ENCODE data around the gene PMP22.
"Not testable (repeated sequence)": the region's sequence is repeated elsewhere in the genome, so short reads cannot be mapped to it uniquely, and the experiment has no call there.

Gene PMP22

DNA sequence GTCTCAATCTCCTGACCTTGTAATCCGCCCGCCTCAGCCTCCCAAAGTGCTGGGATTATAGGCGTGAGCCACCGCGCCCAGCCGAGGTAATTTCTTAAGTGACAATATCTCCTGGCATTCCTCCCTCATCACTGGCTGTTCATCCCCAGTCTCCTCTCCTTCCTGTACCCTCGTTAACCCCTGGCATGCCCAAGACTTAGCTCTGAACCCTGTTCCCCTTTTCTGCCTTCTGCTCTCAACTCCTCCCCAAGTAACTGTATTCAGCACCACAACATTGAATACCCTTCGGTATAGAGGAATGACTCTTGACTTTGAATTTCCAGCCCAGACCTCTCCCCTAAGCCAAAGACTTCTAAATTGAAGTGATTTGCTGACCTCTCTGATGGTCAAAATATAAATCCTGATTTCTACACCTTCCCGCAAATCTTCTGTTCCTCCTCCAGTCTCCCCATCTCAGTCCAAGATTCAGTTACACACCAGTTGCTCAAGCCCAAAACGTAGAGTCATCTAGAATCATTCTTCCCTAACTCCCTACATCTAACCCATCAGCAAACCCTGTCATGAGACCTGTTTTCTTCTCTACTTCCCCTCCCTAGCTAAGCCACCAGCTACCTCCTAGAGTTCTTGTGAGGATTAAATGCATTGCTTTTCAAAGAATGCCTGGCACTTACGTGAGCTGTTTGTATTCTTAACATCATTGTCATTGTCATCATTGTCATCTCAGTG is 14.8 kb downstream of the PMP22 start:
- no peak for DNase-seq

DNA sequence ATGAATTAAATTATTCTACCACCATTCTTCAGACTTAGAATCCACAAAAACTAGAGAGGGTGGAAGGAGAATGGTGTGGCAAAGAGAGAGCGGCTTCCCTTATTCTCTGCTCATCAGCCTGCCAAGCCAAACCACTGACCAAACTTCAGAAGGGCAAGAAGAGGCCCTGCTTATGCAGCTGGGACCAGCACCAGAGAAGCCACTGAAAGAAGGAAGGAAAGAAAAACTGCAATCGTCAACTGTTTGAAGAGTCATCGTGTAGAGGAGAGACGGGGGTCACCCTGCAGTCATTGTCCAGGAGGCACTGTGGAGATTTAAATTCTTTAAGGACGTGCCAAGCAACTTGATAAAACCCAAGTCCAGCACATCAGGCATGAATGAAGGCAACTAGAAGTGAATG is 15.6 kb downstream of the PMP22 start:
- no peak for DNase-seq

DNA sequence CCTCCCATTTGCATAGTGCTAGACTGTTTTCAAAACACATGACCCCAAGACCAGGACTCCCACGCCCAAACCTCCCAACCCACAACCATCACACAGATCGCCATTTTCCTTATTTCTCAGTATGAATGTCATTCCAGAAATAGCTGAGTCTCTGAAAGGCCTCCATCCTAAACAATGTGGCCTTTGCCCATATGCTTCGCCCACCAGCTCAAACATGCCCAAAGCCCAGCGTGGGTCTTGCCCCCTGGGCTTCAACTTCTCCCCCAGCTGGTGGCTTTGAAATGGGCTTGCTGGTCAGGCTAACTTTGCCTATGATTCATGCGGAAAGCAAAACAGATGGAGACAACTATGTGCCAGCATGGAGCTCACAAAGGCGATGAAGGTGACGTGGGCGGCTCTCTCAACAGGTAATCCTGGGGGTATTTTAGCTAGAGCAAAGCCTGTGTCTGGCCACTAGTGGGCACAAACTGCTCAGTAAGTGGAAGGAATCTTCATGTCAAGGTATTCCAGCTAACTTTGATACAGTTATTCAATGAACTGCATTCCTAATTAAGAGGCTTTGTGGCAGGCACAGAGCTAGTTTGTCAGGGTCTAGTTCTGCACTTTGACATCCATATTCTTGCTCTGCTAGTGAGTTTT is 17.1 kb downstream of the PMP22 start:
- no peak for DNase-seq

DNA sequence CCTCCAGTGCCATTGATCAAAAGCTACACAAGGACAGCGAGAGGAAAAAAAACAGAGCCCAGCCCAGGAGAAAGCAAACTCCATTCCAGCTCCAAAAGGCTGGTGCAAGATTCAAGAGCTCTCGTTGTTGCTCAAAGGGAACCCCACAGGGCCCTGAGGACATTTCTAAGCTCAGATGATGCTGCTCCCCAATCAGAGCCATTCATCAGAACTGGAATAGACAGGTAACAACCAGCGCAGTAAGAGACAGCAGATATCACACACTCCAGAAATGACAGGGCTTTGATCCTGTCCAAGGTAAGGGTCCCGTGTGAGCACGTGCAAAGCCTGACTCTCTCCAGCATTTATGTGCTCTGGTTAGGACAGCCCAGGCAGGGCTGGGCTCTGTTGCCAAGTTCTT is 20.1 kb downstream of the PMP22 start:
- no peak for DNase-seq

DNA sequence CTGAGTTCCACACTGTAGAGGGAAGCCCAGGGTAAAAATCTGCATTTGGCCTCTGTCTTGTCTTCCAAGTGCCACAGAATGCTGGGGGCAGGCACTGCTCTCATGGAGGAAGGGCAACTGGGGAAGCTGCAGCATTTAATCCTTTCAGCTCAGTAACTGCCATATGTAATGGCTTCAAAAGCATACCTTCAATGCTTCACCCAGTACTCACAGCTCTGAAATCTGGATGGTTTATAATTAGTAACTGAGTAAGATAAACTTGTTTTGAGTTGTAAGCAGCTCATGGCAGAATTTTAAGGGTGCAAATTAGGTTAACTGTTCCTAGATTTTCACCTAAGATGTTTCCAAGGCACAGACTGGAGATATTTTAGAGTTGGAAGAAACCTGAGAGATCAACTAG is 24.5 kb downstream of the PMP22 start:
- DNase-seq: no peak

DNA sequence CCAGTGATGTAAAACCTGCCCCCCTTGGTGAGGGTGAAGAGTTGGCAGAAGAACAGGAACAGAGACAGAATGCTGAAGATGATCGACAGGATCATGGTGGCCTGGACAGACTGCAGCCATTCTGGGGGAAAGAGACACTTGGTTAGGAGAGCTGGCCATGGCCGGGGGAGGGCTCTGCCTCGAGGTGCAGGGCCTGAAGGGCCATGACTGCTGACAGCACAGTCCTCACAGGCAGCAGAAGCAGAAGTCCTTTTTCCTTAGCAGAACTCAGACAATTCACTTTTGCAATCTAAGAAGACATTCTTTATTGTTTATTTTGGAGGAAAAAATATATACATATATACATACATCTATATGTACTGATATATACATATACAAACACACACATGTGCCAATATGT is 25.6 kb downstream of the PMP22 start:
- no peak for DNase-seq

DNA sequence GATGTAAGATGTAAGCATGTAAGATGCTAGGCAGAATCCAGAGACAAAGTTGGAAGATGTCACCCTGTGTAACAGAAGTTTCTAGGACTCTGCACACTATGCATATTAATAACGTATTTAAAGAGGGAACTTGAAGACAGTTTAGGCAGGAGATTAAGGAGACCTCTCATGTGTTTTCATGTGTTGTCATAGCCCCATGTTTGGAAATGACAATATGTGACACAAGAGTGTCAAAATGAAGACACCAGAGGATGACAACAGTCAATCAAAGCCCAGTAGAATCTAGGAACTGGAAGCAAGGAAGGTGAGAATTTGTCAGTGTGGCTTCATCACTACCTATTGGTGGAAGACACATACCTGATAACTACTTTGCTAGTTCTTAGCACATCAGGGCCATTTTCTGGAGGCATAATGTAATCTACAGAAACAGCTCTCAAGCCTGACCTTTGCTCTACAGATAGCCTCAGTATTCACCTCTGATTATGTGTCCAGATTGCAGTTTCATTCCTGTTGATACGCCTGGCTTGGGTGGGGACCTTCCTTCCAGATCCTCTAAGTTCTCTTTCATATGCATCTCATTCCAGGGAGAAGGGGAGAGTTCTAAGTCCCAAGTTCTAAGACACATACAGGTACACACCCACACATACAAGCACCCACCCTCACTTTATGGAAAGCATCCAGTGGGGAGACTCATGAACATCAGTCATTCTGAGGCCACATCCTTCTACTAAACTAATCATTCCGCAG is 26.3 kb downstream of the PMP22 start:
- no peak for DNase-seq

DNA sequence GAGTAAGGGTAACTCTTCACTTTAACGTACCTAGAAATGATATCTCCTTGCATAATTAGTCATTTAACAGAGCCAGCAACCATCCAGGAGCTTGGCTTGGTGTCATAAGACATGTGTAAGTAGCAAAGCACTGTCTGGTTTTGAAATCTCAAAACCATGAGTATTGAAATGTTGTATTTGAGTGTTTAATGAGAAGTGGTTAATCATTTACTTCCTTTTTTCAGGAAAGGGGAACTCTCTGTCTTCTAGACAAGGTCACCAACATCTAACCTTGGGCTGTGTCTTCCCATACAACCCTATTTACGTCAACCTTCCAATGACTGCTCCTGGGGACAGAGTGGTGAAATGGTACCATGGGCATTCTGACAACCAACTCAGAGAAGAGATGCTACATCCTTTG is 27.1 kb downstream of the PMP22 start:
- DNase-seq: no peak

DNA sequence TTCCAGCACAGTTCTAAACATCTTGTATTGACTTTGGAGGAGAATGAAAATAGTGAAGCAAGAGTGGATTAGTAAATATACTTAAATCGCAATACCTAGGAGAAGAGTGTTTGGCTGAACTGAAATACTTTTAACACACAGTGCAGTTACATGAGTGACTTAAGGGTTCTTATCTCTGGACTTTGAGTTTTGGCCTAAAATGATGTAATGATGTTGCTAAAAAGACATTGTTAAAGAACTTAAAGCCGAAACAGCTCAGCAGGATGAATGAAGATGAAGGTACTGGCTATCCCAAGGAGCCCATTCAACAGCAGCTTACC is 28.1 kb downstream of the PMP22 start:
- DNase-seq: no peak

DNA sequence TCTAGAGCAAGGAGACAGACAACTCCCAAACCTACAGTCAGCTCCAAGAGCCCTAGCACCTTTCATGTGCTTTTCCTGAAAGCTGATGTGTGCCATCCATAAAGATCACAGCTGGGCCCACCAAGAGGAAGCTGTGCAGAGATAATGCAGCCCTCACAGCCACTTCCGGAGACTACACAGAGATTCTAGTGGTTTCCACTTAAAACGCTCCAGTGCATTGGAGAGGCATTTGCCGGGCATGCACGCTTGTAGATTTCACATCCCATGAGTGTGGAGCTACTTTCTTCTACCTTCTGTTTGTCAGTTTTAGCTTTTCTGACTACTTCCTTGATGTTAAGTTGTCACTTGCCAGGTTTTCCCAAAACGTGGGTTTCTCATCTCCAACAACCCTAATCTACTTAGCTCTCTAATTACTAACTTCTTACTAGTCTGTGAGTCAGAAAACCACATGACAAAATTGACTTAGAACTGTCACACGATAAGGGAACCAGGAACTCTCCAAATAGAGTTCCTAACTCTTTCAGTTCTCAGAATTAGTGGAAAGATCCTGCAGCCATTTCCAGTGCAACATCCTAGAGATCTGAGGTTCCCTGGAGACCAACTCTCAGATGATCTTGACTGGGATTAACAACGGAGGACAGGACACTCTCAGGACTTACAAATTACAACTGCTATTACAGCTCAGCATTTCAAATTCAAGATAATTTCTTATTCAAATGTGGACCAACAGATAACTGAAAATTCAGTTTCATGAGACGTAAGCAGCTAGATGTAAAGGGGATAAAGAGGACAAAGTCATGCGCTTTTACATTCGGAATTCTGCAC is 28.6 kb downstream of the PMP22 start:
- DNase-seq: no peak

DNA sequence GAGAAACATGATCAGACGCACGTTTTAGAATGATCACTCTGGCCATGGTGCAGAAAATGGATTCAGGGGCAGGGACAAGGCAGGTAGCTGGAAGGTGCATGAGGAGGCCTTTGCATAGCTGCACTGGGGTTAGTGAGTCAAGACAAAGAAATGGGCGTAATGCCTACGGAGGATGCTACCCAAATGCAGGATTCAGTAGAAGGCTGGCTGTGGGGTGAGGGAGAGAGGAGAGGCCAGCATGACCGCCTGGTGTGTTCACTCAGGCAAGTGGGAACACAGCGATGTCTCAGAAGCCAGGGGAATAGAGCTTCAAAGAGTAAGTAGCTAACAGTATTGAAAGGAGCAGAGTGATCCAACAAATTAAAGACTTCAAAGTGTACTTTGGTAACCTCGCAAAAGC is 31.2 kb downstream of the PMP22 start:
- DNase-seq: no peak

DNA sequence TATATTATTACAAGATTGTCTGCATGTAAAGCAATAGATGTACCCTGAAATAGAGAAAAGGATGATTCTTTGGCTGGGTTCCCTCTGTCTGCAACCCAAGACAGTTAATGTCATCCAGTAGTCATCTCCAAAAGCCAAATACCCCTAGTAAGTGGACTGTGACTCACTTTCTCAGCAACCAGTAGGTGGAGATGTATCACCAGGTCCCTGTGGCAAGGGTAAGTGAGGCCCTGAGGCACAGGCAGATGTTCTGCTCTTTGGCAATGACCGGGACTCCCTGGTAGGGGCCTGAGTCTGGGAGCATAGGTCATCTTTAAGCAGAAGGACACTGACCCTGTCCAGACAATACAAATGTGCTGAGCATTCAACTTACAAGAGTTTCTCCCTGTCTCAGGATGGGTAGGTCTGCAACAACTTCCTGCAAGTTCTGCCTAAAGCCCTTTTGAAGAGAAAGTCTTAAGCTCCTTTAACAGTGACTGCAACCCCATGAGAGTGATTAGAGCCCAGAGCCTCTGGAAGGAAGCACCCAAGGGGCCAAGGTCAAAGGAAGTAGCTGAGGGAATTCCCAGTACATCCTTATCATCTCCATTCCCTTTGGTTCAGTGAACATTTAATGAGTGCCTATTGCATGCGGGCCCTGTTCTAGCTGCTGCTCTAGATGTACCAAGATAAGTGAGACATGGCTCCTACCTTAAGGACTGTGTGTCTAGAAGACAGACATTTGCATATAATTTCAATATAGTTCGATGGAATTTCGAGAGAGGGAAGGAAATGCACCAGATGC is 31.9 kb downstream of the PMP22 start:
- DNase-seq: no peak

DNA sequence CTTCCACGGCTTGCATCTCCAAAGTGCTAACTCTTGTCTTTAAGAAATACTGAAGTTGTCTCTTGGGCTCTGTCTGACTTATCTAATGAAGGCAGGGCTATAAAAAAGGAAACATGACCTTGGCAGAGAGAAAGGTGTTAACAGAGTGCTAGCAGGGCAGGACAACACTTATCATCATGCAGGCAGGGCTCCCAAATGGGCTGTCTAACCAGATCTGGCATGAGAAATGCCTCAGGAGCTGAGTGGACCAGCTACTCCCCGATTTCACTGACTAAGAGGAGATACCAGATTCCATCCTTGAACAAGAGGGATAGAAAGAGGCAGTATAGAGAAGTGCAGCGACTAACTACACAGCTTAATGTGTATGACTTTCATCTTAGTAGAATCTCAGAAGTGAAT is 32.6 kb downstream of the PMP22 start:
- no peak for DNase-seq

DNA sequence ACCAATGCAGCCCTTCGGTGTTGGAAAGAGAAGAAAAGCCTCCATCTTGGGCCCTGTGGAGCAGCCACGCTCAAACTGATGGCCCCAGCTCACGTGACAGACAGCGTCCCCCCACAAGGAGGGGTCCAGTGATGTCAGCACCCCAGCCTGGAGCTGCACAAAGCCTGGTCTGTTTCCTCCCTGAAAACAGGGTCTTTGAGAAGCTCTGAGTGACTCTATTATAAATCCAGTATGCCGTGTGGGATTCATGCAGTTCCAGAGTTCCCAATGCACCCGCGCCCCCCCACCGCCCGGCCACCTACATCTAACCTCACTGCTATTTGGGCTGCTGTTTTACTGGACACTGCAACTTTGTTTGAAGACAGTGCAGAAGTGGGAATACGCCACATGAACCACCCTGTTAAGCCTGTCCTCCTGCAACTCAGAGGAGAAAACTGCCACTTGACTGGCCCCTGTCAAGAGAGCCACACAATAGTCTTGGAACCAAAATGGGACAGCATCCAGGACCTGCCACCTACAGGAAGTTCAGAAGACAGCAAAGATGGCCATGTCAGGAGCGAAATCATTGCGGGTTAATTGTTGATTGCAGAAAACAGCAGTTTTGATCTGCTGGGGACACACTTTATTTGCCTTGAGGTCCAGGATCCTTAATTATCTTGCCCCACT is 33.1 kb downstream of the PMP22 start:
- DNase-seq: no peak

DNA sequence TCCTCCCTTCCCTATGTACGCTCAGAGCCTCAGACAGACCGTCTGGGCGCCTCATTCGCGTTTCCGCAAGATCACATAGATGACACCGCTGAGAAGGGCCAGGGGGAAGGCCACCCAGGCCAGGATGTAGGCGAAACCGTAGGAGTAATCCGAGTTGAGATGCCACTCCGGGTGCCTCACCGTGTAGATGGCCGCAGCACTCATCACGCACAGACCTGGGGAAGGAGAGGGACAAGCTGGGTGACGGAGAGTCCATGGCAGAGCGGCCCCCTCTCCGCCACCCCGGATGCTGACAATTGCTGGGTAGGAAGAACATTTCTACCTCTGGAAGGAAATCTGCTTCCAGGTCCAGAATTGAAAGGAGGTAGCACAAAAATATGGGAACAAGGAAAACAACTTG is 34.3 kb downstream of the PMP22 start:
- DNase-seq: no peak

DNA sequence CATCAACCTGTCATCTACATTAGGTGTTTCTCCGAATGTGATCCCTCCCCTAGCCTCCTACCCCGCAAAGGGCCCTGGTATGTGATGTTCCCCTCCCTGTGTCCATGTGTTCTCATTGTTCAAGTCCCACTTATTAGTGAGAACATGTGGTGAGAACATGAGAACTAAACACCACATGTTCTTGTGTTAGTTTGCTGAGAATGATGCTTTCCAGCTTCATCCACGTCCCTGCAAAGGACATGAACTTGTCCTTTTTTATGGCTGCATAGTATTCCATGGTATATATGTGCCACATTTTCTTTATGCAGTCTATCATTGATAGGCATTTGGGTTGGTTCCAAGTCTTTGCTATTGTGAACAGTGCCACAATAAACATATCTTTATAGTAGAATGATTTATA is 43.3 kb downstream of the PMP22 start:
- not testable (repeated sequence) for DNase-seq

DNA sequence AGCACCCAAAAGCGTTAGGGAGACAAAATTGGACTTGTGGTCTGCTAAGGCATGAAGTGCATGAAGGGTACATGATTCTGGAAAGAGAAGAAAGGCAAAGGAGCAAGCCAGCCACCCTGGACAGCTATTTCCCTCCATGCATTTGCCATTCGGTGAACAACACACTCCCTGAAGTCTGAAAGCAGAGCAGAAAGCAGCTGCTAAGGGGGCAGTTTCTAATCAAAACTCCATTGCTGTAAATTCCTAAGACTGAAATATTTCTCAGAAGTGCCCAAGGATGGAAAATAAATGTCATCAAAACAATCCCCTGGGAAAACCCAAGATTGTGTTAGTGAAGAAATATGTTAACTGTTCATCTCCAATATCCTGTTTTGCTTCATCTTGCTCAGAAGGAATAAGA is 44.3 kb downstream of the PMP22 start:
- DNase-seq: no peak

DNA sequence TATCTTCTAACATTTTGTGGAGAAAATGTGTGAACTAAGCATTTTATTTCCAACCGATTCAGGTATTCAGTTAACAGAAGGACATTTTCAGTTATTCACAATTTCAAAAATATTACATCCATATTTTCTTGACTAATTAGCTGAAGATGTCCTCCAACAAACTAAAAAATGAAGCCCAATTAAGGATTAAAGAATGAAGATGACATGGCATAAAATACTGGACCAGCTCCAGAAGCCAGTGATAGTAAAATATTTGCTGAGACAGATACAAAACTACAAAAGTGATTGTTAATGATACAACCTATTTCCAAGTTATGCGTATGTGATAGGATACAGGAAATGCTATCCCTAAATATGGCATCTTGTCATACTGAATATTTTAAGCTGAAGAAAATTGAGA is 48.6 kb downstream of the PMP22 start:
- DNase-seq: no peak

DNA sequence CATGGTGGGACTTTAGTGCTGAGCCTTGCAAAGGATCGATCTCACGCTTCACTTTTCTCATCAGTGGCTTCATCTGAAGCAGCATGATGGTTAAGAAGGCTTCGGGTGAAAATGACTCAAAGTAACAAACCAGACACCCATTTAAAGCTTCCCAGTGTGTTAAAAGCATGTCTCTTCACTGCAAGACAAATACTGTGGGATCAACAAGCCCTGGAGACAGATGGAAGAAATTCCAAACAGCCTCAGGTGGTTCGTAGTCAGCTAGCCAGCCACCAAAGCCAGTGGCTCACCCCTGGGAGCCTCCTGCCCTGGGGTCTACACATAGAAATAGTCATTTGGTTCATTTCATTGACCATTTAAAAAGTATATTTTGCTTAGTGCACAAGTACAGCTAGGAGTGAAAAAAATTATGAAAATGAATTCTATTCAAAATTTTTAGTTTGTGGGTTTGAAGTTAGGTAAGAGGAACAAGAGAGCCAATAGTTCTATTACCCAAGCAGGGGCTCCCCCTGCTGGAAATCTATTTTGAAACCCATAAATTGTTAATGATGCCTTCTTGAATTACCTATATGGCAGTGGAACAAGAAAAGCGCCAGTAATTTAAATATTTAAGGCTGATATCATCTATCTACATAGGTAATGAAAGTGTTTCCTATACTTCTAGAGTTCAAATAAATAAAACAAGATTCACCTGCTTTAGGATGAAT is 51.6 kb downstream of the PMP22 start:
- peak; percentile 25 for DNase-seq

DNA sequence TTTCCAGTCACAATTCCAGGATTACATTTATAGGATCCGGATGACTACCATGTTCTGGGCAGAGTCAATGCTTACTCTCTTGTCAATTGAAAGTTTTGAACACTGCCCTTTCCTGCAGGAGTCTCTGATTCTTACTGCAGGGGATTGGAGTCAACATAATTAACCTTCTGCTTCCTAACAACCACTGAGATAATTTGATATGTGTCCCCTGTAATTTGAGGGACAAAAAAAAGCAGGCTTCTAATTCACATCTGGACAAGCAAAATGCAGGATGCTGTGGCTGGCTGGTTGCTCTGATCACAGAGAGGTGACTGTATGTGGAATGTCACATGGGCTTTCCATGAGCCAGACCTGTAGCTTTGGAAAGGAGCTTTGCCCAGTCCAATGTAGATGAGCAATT is 54.9 kb downstream of the PMP22 start:
- DNase-seq: no peak

DNA sequence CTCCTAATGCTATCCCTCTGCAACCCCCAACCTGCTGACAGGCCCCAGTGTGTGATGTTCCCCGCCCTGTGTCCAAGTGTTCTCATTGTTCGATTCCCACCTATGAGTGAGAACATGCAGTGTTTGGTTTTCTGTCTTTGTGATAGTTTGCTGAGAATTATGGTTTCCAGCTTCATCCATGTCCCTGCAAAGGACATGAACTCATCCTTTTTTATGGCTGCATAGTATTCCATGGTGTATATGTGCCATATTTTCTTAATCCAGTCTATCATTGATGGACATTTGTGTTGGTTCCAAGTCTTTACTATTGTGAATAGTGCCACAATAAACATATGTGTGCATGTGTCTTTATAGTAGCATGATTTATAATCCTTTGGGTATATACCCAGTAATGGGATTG is 62.1 kb downstream of the PMP22 start:
- not testable (repeated sequence) for DNase-seq
